ENCODE measurements around the gene DHX9. TPM values are rescaled to one million over a fixed set of nuclear protein-coding genes. Genes with fewer than 3 reads are reported as not detected.

Gene DHX9
- total RNA-seq, 1 experiment from 2014 or later = 384 TPM

DNA sequence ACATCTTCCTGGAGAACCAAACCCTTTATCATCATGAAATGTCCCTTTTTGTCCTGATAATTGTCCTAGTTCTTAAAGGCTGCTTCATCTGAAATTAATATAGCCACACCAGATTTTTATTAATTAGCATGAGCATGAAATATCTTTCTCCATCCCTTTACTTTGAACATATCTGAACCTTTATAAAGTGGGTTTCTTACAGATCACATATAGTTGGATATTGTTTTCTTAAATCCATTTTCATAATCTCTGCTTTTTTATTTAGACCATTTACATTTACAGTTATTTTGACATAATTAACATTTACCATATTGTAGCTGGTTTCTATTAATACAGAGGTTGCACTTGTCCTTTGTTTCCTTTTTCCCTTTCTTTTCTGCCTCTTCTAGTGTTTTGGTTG, 96.6 kb downstream of the DHX9 start:
- H3K4me1 ChIP-seq (ENCODE audit: insufficient read depth, low read length, poor library complexity, severe bottlenecking) = no peaks in the 10 kb centered on the region
- H3K9me3 ChIP-seq (ENCODE audit: low read depth, low read length, poor library complexity, severe bottlenecking) = peaks cover 3% of the 10 kb centered on the region
- H3K27ac ChIP-seq (ENCODE audit: low read depth, low read length, poor library complexity, severe bottlenecking) = no peak overlapping the region
- DNase-seq (ENCODE audit: low spot score) = no peak
- intact Hi-C loops (cut with micrococcal nuclease; ENCODE audit: unreplicated experiment) = no loop called here
- ChIA-PET POLR2A (ENCODE audit: low non-redundant PET) (no interaction called here), CTCF (no interaction called here)
- no peaks in the 10 kb centered on the region for H3K27me3 ChIP-seq (replicated peaks; ENCODE audit: insufficient read depth, low read depth, low read length, poor library complexity)
- no TSS peak for BruUV-seq (replicated peaks)
- TF ChIP-seq, protein P1, sequence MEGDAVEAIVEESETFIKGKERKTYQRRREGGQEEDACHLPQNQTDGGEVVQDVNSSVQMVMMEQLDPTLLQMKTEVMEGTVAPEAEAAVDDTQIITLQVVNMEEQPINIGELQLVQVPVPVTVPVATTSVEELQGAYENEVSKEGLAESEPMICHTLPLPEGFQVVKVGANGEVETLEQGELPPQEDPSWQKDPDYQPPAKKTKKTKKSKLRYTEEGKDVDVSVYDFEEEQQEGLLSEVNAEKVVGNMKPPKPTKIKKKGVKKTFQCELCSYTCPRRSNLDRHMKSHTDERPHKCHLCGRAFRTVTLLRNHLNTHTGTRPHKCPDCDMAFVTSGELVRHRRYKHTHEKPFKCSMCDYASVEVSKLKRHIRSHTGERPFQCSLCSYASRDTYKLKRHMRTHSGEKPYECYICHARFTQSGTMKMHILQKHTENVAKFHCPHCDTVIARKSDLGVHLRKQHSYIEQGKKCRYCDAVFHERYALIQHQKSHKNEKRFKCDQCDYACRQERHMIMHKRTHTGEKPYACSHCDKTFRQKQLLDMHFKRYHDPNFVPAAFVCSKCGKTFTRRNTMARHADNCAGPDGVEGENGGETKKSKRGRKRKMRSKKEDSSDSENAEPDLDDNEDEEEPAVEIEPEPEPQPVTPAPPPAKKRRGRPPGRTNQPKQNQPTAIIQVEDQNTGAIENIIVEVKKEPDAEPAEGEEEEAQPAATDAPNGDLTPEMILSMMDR (conservative IDR thresholded peaks at IDR 0.05; ENCODE audit: low read depth, low read length) = no peak
- no peak for TF ChIP-seq EZH2 (IDR thresholded peaks at IDR 0.05; ENCODE audit: borderline replicate concordance, low read depth, low read length, poor library complexity, severe bottlenecking)
- H3K4me3 ChIP-seq (ENCODE audit: low read depth, low read length, poor library complexity, severe bottlenecking) = no peak overlapping the region
- no peaks in the 10 kb centered on the region for H3K36me3 ChIP-seq (ENCODE audit: insufficient read depth, low read length, poor library complexity, severe bottlenecking)

Other genes starting within 250 kb of the DHX9 start
- gene RGS16, start 235.0 kb upstream of the DHX9 start, total RNA-seq (2021) = 22.1 and 23.1 TPM in 2 replicates
- not detected in 2 replicates for gene RGS8, start 154.8 kb upstream of the DHX9 start, total RNA-seq (2021)
- 5.3 and 6.9 TPM in 2 replicates for gene NPL, start 49.6 kb upstream of the DHX9 start, total RNA-seq (2021)
- not detected in 2 replicates for gene SHCBP1L, start 113.8 kb downstream of the DHX9 start, total RNA-seq (2021)
- 95.5 and 98.6 TPM in 2 replicates for gene LAMC1, start 184.1 kb downstream of the DHX9 start, total RNA-seq (2021)